Dendritic cell treated with granulocyte-macrophage colony-stimulating factor and Interleukin-4, amounts not matched to agents 40 ng/mL and 50 ng/mL, for 4 days (primary cell): ENCODE measurements around the gene SLC15A4.
"Not testable (repeated sequence)": the region's sequence is repeated elsewhere in the genome, so short reads cannot be mapped to it uniquely, and the experiment has no call there.

Experiments
- H3K27ac Mint-ChIP-seq: one replicate; pipeline ENCODE4 v1.8.0; 2022; ENCODE audit warnings: mild to moderate bottlenecking, mixed read lengths
- H3K27me3 Mint-ChIP-seq: one replicate; pipeline ENCODE4 v1.8.0; 2022; ENCODE audit warnings: mild to moderate bottlenecking, mixed read lengths
- H3K36me3 Mint-ChIP-seq: one replicate; pipeline ENCODE4 v1.8.0; 2022; ENCODE audit warnings: low read depth, mixed read lengths
- H3K4me1 Mint-ChIP-seq: one replicate; pipeline ENCODE4 v1.8.0; 2022; ENCODE audit warnings: low read depth, mixed read lengths
- H3K4me3 Mint-ChIP-seq: one replicate; pipeline ENCODE4 v1.8.0; 2022; ENCODE audit warnings: mild to moderate bottlenecking, moderate library complexity, mixed read lengths
- H3K9me3 Mint-ChIP-seq: one replicate; pipeline ENCODE4 v1.8.0; 2022; ENCODE audit warnings: mixed read lengths
- intact Hi-C: fragments of 100-400 bp; cut with micrococcal nuclease; formaldehyde crosslinking; loops from one replicate; pipeline ENCODE4 v1.15.0; 2022

The SLC15A4 gene

GRCh38 chr12:128814411-128815261 lies 9.1 kb downstream of the SLC15A4 start:
- peaks cover 57% of the 10 kb centered on the region for H3K36me3 Mint-ChIP-seq
- no peak overlapping the region for H3K4me3 Mint-ChIP-seq
- no peaks in the 10 kb centered on the region for H3K9me3 Mint-ChIP-seq
- no peak overlapping the region for H3K27ac Mint-ChIP-seq
- intact Hi-C loops = loop anchor here (10.0 kb wide), 1 partner anchor 100 kb away; no protein-coding TSS in a partner anchor
- no peaks in the 10 kb centered on the region for H3K27me3 Mint-ChIP-seq
- H3K4me1 Mint-ChIP-seq = peaks cover 79% of the 10 kb centered on the region

DNA sequence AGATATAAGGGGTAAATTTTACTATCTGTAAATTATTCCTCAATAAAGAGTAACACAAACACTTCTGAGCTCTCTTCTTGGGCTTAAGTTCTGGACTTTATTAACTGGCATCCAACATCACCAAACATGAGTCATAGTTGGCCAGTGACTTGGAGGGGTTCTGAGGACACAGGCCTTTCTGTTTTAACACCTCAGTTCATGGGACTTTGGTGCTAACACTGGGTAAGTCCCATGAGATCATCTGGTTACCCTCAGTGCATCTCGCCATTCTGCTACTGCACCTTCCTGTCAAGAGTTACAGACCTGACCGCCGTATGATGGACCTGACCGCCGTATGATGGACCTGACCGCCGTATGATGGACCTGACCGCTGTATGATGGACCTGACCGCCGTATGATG lies 9.9 kb downstream of the SLC15A4 start:
- Mint-ChIP-seq H3K9me3 (no peaks in the 10 kb centered on the region), H3K4me3 (no peak overlapping the region), H3K4me1 (peaks cover 80% of the 10 kb centered on the region), H3K36me3 (peaks cover 58% of the 10 kb centered on the region), H3K27ac (no peak overlapping the region), H3K27me3 (no peaks in the 10 kb centered on the region)
- intact Hi-C loops = loop anchor here (10.0 kb wide), 1 partner anchor 101 kb away; no protein-coding TSS in a partner anchor

- peaks cover 63% of the 10 kb centered on the region for H3K36me3 Mint-ChIP-seq
These were observed 10.4 kb downstream of the SLC15A4 start for GRCh38 chr12:128813392-128813791.

GRCh38 chr12:128811806-128812205 lies 12.0 kb downstream of the SLC15A4 start:
- intact Hi-C loops = loop anchor here (10.0 kb wide), 1 partner anchor 103 kb away; no protein-coding TSS in a partner anchor
- no peaks in the 10 kb centered on the region for H3K27me3 Mint-ChIP-seq
- no peak overlapping the region for H3K27ac Mint-ChIP-seq
- H3K4me3 Mint-ChIP-seq = no peak overlapping the region
- H3K4me1 Mint-ChIP-seq = peaks cover 77% of the 10 kb centered on the region
- peaks cover 70% of the 10 kb centered on the region for H3K36me3 Mint-ChIP-seq
- no peaks in the 10 kb centered on the region for H3K9me3 Mint-ChIP-seq

More at GRCh38 chr12:128813392-128813791, 10.4 kb downstream of the SLC15A4 start:
- Mint-ChIP-seq H3K27me3 (no peaks in the 10 kb centered on the region), H3K4me3 (no peak overlapping the region), H3K27ac (no peak overlapping the region), H3K9me3 (no peaks in the 10 kb centered on the region), H3K4me1 (peaks cover 80% of the 10 kb centered on the region)
- intact Hi-C loops = loop anchor here (10.0 kb wide), 1 partner anchor 101 kb away; no protein-coding TSS in a partner anchor

DNA sequence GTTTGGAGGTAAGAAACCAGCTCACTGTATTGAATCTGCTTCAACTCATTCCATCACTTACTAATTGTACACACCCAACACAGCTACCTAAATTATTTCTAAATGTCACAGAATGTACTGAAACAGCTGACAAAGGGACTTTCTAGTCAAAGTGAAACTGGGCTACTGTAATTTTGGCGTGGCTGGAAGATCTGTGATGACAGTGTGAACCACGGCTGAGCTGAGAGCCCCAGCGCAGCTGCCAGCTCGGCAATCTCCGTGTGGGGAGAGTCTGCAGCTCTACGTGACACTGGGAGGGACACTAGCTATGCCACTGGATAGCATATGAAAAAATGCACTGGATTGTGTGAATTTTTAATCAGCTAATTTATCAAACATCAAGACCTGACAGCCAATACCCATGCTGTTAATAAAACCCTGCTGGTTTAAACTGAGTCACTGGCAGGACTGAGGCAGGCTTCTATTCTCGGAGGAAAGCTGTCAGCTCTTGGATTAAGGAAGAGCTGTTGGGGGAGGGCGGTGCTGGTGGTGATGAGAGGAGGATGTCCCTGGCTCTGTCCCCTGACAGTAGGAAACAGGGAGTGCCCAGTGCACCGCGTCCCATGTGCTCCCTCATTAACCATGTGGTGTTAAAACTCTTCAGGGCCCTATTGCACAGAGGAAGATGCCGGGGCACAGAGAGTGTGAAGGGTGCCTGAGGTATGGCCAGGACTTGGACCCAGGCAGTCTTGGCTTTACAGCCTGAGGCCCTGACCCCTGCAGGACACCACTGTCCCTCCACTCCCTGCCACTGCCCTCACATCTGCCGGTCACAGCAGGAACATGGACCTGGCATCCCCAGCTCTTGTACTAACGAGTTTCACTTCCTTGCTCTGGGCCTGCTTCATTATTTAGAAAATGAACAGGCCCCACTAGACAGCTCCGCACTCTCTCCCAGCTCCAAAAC lies 13.3 kb downstream of the SLC15A4 start:
- Mint-ChIP-seq H3K9me3 (no peaks in the 10 kb centered on the region), H3K27me3 (no peaks in the 10 kb centered on the region), H3K4me1 (peaks cover 74% of the 10 kb centered on the region), H3K36me3 (peaks cover 71% of the 10 kb centered on the region), H3K27ac (peak overlapping the region; percentile 93), H3K4me3 (peak overlapping the region; percentile 72)
- intact Hi-C loops = loop anchor here (10.0 kb wide), 1 partner anchor 104 kb away; no protein-coding TSS in a partner anchor

DNA sequence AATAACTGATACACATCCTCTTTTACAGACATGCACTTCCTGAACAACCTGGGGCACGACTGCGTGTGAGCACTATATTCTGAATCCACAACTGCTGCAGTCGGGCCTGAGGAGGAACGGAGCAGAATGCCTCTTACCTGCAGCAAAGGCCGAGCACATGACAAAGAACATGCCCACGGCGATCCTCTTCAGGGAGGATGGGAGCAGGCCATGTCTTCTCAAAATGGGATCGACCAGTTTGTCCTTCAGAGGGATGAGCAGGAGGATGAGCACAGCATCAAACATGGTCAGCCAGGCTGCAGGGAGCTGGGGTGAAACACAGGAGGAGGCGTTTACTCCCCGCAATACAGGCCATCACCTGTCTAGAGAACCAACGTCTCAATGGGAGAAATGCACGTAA lies 15.1 kb downstream of the SLC15A4 start:
- Mint-ChIP-seq H3K27ac (no peak overlapping the region), H3K36me3 (peaks cover 68% of the 10 kb centered on the region), H3K4me3 (no peak overlapping the region), H3K4me1 (peaks cover 66% of the 10 kb centered on the region), H3K27me3 (no peaks in the 10 kb centered on the region), H3K9me3 (no peaks in the 10 kb centered on the region)
- intact Hi-C loops = no loop called here

DNA sequence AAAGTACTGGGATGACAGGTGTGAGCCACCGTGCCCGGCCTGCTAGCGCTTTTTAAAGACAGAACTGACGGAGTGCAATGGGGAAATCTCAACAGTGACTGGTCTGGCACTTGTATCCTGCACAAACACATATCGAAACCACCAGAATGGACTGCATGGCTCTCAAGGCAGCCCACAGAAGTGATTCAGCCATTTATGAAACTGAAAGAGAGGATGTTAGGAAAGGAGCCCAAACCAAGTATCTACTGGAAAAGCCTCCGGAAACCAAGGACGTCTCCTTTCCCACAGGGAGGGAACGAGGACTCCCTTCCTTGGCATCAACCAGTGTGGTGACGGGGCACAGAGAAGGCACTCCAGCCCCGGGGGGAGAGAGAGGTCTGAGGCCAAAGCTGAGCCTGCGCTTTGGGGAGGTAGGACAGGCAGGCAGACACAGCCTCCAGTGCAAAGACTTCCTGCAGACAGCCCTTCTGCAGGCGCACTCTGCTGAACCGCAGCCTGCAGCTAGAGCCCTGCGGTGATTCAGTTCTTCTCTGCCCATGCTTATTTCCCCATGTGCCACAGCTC lies 16.5 kb downstream of the SLC15A4 start:
- Mint-ChIP-seq H3K27me3 (no peaks in the 10 kb centered on the region), H3K4me1 (peaks cover 63% of the 10 kb centered on the region), H3K4me3 (peak overlapping the region; percentile 69), H3K9me3 (no peaks in the 10 kb centered on the region), H3K36me3 (peaks cover 68% of the 10 kb centered on the region), H3K27ac (peak overlapping the region; percentile 80)
- intact Hi-C loops = loop anchor here (2.0 kb wide), 1 partner anchor 18 kb away; no protein-coding TSS in a partner anchor

DNA sequence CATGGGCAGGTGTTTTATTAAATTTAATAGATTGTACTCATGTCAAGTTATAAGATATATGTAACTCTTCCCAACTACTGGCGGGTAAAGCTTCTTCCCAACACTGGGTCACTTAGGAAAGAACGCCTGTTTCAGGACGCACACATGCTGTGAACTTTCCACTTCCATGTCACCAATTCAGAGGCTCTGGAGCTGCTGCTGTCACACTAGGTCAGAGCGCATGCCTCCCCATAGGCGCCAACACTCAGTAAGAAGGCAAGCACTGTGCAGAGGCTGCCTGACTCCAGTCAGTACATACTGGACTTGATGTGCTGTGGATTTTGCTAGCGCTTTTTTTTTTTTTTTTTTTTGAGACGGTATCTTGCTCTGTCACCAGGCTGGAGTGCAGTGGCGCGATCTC lies 17.2 kb downstream of the SLC15A4 start:
- peak overlapping the region; percentile 80 for H3K27ac Mint-ChIP-seq
- H3K4me3 Mint-ChIP-seq = no peak overlapping the region
- intact Hi-C loops = loop anchor here (2.0 kb wide), 1 partner anchor 18 kb away; no protein-coding TSS in a partner anchor
- H3K27me3 Mint-ChIP-seq = no peaks in the 10 kb centered on the region
- H3K9me3 Mint-ChIP-seq = no peaks in the 10 kb centered on the region
- peaks cover 61% of the 10 kb centered on the region for H3K4me1 Mint-ChIP-seq
- peaks cover 64% of the 10 kb centered on the region for H3K36me3 Mint-ChIP-seq

DNA sequence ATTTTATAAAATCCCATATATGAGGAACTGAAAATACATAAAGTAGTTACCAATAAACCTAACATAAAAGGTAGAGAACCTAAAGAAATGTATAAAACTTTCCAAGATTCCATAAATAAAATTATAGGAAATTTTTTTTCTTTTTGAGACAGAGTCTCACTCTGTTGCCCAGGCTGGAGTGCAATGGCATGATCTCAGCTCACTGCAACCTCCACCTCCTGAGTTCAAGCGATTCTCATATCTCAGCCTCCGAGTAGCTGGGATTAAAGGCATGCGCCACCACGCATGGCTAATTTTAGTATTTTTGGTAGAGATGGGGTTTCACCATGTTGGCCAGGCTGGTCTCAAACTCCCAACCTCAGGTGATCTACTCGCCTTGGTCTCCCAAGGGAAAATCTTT lies 18.4 kb downstream of the SLC15A4 start:
- H3K27ac Mint-ChIP-seq, H3K27me3 Mint-ChIP-seq, intact Hi-C loops, H3K9me3 Mint-ChIP-seq, H3K4me3 Mint-ChIP-seq: not testable (repeated sequence)
- H3K36me3 Mint-ChIP-seq = peaks cover 75% of the 10 kb centered on the region
- H3K4me1 Mint-ChIP-seq = peaks cover 49% of the 10 kb centered on the region

- Mint-ChIP-seq H3K27me3 (no peaks in the 10 kb centered on the region), H3K4me3 (no peak overlapping the region), H3K9me3 (no peaks in the 10 kb centered on the region), H3K27ac (no peak overlapping the region), H3K36me3 (peaks cover 75% of the 10 kb centered on the region), H3K4me1 (peaks cover 43% of the 10 kb centered on the region)
- intact Hi-C loops = no loop called here
These were observed 19.0 kb downstream of the SLC15A4 start for GRCh38 chr12:128804762-128805161.

DNA sequence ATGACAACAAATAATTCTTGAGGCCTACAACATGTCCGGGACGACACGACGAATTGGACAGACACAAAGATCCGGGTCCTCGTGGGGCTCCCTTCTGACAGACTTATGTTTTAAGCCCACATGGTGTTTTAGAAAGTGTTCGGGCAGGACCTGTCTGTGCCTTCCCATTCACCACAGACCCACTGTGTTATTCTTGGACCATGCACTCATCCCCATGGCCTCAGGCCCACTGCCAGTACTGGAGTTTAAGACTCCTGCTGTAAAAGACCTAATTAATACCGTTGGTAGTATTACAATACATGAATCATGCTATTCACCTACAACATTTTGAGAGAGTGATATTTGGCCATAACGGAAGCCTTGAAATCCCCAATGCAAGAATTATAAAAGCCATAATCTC lies 20.0 kb downstream of the SLC15A4 start:
- no peak overlapping the region for H3K27ac Mint-ChIP-seq
- no peaks in the 10 kb centered on the region for H3K27me3 Mint-ChIP-seq
- H3K4me1 Mint-ChIP-seq = peaks cover 35% of the 10 kb centered on the region
- no peak overlapping the region for H3K4me3 Mint-ChIP-seq
- intact Hi-C loops = no loop called here
- H3K9me3 Mint-ChIP-seq = no peaks in the 10 kb centered on the region
- H3K36me3 Mint-ChIP-seq = peaks cover 75% of the 10 kb centered on the region

GRCh38 chr12:128802756-128803155 lies 21.0 kb downstream of the SLC15A4 start:
- H3K4me3 Mint-ChIP-seq = no peak overlapping the region
- H3K27me3 Mint-ChIP-seq = no peaks in the 10 kb centered on the region
- peaks cover 30% of the 10 kb centered on the region for H3K4me1 Mint-ChIP-seq
- H3K27ac Mint-ChIP-seq = no peak overlapping the region
- intact Hi-C loops = no loop called here
- H3K9me3 Mint-ChIP-seq = no peaks in the 10 kb centered on the region
- peaks cover 79% of the 10 kb centered on the region for H3K36me3 Mint-ChIP-seq

DNA sequence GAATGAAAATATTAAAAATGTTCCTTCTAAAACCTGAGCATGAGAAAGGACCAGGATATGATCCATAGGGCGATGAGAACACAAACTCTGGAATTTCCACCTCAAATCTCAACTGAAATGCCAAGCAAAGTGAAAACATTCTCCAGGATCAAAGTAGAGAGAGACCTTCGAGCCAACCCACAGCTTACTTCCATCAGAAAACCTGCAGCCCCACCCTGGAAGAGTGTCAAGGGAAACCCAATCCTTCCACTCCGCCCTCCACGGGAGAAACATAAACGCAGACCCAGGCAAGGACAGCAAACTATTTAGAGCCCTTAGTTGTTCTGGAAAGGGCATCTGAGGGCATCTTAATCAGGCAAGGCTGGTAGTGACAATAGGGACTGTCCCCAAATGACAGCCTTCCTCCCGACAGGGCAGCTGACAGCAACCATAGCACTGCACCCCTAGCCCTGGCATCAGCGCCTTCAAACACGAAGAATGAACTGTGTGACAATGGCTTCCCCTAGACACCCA lies 21.8 kb downstream of the SLC15A4 start:
- no peak overlapping the region for H3K4me3 Mint-ChIP-seq
- peaks cover 28% of the 10 kb centered on the region for H3K4me1 Mint-ChIP-seq

More for the DNA sequence above, 21.8 kb downstream of the SLC15A4 start:
- Mint-ChIP-seq H3K27ac (no peak overlapping the region), H3K9me3 (no peaks in the 10 kb centered on the region), H3K36me3 (peaks cover 85% of the 10 kb centered on the region), H3K27me3 (no peaks in the 10 kb centered on the region)
- intact Hi-C loops = no loop called here
